Small intestine (tissue), 7 donors: ENCODE results near the gene KNG1. TPM values are rescaled to one million over a fixed set of nuclear protein-coding genes. Genes with fewer than 3 reads are reported as not detected.
"Not testable (repeated sequence)": the region's sequence is repeated elsewhere in the genome, so short reads cannot be mapped to it uniquely, and the experiment has no call there.

Experiments used
- DNase-seq, 2 donors: peaks; one replicate each; pipeline versions ENCODE4 v3.0.0 to v3.0.0-alpha.2; 2013
- FAIRE-seq: peaks from 2 replicates; lab custom pipeline; 2012; peaks lifted over from hg19 to GRCh38; lab: Jason Lieb, UNC
- H3K27ac ChIP-seq, 3 donors: one replicate each; pipeline ENCODE4 v1.5.1; 2013; ENCODE audit warnings: low read length in 2 of 3, mild to moderate bottlenecking in 2 of 3, control low read depth in 1 of 3, inconsistent platforms in 1 of 3, low read depth in 1 of 3, moderate library complexity in 1 of 3
- H3K27me3 ChIP-seq, 3 donors: one replicate each; pipeline ENCODE4 v1.6.1; 2013; ENCODE audit warnings: low read length in 3 of 3, inconsistent platforms in 1 of 3; ENCODE audit not compliant: control insufficient read depth in 3 of 3, insufficient read depth in 3 of 3
- H3K36me3 ChIP-seq, 3 donors: one replicate each; pipeline ENCODE4 v1.6.1; 2013; ENCODE audit warnings: low read length in 3 of 3, inconsistent platforms in 1 of 3, low read depth in 1 of 3, mild to moderate bottlenecking in 1 of 3, moderate library complexity in 1 of 3; ENCODE audit not compliant: control insufficient read depth in 3 of 3, insufficient read depth in 2 of 3
- H3K4me1 ChIP-seq, 3 donors: one replicate each; pipeline ENCODE4 v1.6.1; 2013; ENCODE audit warnings: low read length in 2 of 3, inconsistent platforms in 1 of 3, low read depth in 1 of 3, mild to moderate bottlenecking in 1 of 3, moderate library complexity in 1 of 3; ENCODE audit not compliant: control insufficient read depth in 3 of 3, insufficient read depth in 2 of 3
- H3K4me3 ChIP-seq, 3 donors: one replicate each; pipeline ENCODE4 v1.5.1; 2013; ENCODE audit warnings: low read length in 3 of 3, control low read depth in 1 of 3, inconsistent platforms in 1 of 3, low read depth in 1 of 3, mild to moderate bottlenecking in 1 of 3, moderate library complexity in 1 of 3
- H3K9me3 ChIP-seq, 2 donors: one replicate each; pipeline ENCODE4 v1.6.1; 2013; ENCODE audit warnings: low read depth in 1 of 2, low read length in 1 of 2; ENCODE audit not compliant: control insufficient read depth in 2 of 2, insufficient read depth in 1 of 2
- WGBS, 3 donors: extraction: QIAGEN DNeasy Blood & Tissue Kit; methylation state at CpG; one replicate each; pipeline ENCODE4 v1.1.7; 2013; 5-methylcytosine and 5-hydroxymethylcytosine counted together
- polyA plus RNA-seq, 4 donors: library from polyadenylated mRNA; stranded (reverse) in 3 of 4; unstranded in 1 of 4; fragments of 200-250 nt in 3 of 4; fragments of 120-200 nt in 1 of 4; gene quantifications; one replicate each; pipeline versions ENCODE4 v1.2.1 to v1.2.3, GENCODE V29; 2013
- donor health status: healthy with polysubstance abuse.
- donor health status: control.
- donor health status: control.
- donor health status: Bipolar disorder and iron deficiency.
- donor health status: healthy.

The KNG1 gene
- polyA plus RNA-seq, 4 donors: 14.8 TPM; not detected in 3

DNA sequence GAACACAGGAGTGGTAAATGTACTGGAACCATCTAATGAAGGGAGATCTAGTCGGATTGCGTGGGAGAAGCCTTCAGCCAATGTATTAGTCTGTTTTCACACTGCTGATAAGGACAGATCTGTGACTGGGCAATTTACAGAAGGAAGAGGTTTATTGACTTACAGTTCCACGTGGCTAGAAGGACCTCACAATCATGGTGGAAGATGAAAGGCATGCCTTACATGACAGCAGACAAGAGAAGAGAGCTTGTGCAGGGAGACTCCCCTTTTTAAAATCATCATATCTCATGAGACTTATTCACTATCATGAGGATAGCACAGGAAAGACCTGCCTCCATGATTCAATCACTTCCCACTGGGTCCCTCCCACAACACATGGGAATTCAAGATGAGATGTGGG lies 34.3 kb upstream of the KNG1 start:
- H3K4me1 ChIP-seq: peaks cover 0 to 25% (median 0%) of the 10 kb centered on the region in 3 donors
- no peak overlapping the region for H3K4me3 ChIP-seq
- H3K27me3 ChIP-seq: peaks cover 0 to 5% (median 2%) of the 10 kb centered on the region in 3 donors
- peak overlapping the region in 1 of 3 donors; percentile 41 for H3K27ac ChIP-seq
- peaks cover 2 to 19% of the 10 kb centered on the region in 2 donors for H3K9me3 ChIP-seq
- no peak for FAIRE-seq
- H3K36me3 ChIP-seq: no peaks in the 10 kb centered on the region
- WGBS, 3 donors: 61 to 66% (median 61%) methylated on average over 3 of the region's 3 CpGs
- peak in 1 of 2 donors; percentile 44 for DNase-seq

DNA sequence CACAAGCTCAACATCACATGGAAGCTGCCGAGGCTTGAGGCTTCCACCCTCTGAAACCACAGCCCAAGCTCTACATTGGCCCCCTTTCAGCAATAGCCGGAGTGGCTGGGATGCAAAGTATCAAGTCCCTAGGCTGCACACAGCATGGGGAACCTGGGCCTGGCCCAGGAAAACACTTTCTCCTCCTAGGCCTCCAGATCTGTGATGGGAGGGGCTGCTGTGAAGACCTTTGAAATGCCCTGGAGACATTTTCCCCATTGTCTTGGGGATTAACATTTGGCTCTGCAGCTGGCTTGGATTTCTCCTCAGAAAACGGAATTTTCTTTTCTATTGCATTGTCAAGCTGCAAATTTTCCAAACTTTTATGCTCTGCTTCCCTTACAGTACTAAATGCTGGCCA lies 33.2 kb upstream of the KNG1 start:
- FAIRE-seq (no peak), DNase-seq (no peak)
- no peak overlapping the region for H3K4me3 ChIP-seq
- H3K27ac ChIP-seq: no peak overlapping the region
- H3K36me3 ChIP-seq: no peaks in the 10 kb centered on the region
- WGBS, 3 donors: 78 to 82% (median 78%) methylated on average over 3 of the region's 3 CpGs
- peaks cover 2 to 19% of the 10 kb centered on the region in 2 donors for H3K9me3 ChIP-seq
- H3K27me3 ChIP-seq: peaks cover 0 to 5% (median 2%) of the 10 kb centered on the region in 3 donors
- peaks cover 0 to 25% (median 0%) of the 10 kb centered on the region in 3 donors for H3K4me1 ChIP-seq

DNA sequence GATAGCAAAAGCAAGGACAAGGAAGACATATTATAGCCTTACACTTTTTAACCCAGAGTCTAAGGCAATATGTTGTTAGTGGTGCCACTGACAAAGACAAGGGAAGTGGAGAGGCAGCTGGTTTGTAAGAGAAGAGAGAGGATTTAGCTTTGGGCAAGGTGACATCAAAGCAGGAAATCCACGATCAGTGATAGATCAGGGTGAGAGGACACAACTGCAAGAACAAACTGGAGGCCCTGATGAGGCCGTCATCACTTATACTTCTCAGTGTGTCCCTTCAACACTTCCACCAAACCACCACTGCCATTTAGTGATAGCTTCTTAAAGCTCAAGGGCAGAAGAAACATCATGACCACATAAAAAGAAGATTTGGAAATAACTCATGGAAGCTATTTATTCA lies 30.7 kb upstream of the KNG1 start:
- H3K27ac ChIP-seq, H3K27me3 ChIP-seq, FAIRE-seq, DNase-seq, H3K36me3 ChIP-seq, H3K4me3 ChIP-seq: not testable (repeated sequence)
- WGBS, 3 donors: 78 to 90% (median 78%) methylated on average over 2 of the region's 2 CpGs
- peaks cover 0 to 22% (median 0%) of the 10 kb centered on the region in 3 donors for H3K4me1 ChIP-seq
- peaks cover 2 to 19% of the 10 kb centered on the region in 2 donors for H3K9me3 ChIP-seq

DNA sequence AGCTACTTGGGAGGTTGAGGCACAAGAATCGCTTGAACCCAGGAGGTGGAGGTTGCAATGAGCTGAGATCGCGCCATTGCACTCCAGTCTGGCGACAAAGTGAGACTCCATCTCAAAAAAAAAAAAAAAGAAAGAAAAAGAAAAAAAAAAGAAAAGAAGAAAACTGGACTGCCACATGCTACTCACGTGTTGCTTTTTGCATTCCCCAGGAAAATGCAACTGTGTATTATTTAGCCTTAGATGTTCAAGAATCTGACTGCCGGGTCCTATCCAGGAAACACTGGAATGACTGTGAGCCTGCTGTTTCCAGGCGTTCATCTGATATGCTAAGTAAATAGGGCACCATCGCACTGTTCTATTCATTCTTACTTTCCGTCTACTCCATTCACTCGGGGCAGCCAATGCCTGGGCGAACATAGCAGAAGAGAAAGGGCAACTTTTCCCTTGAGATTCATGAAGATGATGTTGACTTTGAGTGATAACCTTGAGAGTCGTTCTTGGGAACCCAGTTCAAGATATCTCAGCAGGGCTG lies 30.0 kb upstream of the KNG1 start:
- Histone ChIP-seq H3K27me3 (peaks cover 0 to 5% (median 2%) of the 10 kb centered on the region in 3 donors), H3K9me3 (peaks cover 2 to 19% of the 10 kb centered on the region in 2 donors), H3K36me3 (no peaks in the 10 kb centered on the region), H3K27ac (no peak overlapping the region), H3K4me1 (peaks cover 0 to 16% (median 0%) of the 10 kb centered on the region in 3 donors), H3K4me3 (no peak overlapping the region)
- FAIRE-seq (no peak), DNase-seq (peak in 1 of 2 donors; percentile 9)
- WGBS, 3 donors: 37 to 74% (median 57%) methylated on average over 12 of the region's 12 CpGs

DNA sequence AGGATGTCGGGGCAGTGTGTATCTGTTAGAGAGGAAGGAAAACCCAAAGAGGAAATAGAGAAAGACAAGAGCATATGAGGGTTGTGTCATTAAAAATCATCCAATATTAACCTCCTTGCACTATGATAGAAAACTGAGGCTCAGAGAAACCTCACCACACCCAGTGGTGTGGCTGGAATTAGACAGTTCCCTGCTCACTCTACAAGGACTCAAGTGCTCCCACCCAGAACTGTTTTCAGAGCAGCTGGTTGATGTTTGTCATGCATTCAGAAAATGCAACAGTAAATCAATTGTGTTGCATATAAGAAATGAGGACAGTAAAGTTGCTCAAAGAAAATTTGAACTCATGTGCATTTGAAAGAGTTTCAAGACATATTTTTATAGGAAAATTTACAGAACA lies 26.9 kb upstream of the KNG1 start:
- 82 to 94% (median 88%) methylated on average over 1 of the region's 1 CpG for WGBS, 3 donors
- not testable (repeated sequence) for FAIRE-seq, H3K4me1 ChIP-seq, H3K27me3 ChIP-seq, H3K9me3 ChIP-seq, H3K27ac ChIP-seq, H3K4me3 ChIP-seq, DNase-seq, H3K36me3 ChIP-seq

DNA sequence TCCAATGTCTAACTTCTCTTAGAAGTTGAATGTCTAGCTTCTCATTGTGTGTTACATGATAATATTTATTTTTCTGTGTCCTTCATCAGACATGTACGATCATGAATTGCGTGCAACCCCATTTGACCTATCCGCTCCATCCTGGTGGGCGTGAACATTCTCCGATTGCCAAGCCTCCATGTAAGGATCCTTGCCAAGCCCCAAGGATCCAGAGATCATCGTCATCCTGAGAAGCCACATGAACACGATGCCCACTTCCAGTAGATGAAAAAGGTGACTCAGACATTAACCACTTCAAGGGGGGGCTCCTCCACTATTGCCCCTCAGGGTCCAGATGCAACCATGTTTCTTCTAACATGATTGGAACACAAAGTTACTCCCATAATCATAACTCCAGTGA lies 25.5 kb upstream of the KNG1 start:
- no peak for FAIRE-seq
- 85 to 91% (median 89%) methylated on average over 7 of the region's 7 CpGs for WGBS, 3 donors

DNA sequence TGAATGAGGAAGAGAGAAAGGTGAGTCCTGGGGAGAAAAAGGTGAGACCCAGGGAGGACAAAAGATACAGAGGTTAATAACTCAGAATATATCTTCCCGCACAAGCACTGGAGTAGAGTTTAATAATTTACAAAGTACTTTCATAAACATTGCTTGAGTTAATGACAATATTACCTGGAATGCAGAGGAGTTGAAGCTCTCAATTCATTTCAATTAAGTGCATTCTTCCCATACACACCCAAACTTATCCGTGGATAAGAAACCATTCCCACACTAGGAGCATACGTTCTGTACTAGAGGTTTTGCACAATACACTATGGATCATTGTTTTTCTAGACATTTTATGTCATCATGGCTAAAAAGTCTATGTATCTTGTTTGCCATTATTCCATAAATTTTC lies 23.3 kb upstream of the KNG1 start:
- peaks cover 0 to 3% (median 0%) of the 10 kb centered on the region in 3 donors for H3K27me3 ChIP-seq
- no peaks in the 10 kb centered on the region for H3K36me3 ChIP-seq
- peak; percentile 12 to 29 for DNase-seq
- 18 to 60% (median 32%) methylated on average over 3 of the region's 3 CpGs for WGBS, 3 donors
- H3K9me3 ChIP-seq: no peaks in the 10 kb centered on the region
- H3K4me3 ChIP-seq: no peak overlapping the region
- no peak for FAIRE-seq
- no peak overlapping the region for H3K27ac ChIP-seq
- H3K4me1 ChIP-seq: peaks cover 0 to 8% (median 0%) of the 10 kb centered on the region in 3 donors

More for the DNA sequence above, 25.5 kb upstream of the KNG1 start:
- peaks cover 0 to 3% (median 0%) of the 10 kb centered on the region in 3 donors for H3K27me3 ChIP-seq
- no peak for DNase-seq
- H3K9me3 ChIP-seq: no peaks in the 10 kb centered on the region
- no peak overlapping the region for H3K4me3 ChIP-seq
- peaks cover 0 to 8% (median 0%) of the 10 kb centered on the region in 3 donors for H3K4me1 ChIP-seq
- H3K36me3 ChIP-seq: no peaks in the 10 kb centered on the region
- no peak overlapping the region for H3K27ac ChIP-seq

DNA sequence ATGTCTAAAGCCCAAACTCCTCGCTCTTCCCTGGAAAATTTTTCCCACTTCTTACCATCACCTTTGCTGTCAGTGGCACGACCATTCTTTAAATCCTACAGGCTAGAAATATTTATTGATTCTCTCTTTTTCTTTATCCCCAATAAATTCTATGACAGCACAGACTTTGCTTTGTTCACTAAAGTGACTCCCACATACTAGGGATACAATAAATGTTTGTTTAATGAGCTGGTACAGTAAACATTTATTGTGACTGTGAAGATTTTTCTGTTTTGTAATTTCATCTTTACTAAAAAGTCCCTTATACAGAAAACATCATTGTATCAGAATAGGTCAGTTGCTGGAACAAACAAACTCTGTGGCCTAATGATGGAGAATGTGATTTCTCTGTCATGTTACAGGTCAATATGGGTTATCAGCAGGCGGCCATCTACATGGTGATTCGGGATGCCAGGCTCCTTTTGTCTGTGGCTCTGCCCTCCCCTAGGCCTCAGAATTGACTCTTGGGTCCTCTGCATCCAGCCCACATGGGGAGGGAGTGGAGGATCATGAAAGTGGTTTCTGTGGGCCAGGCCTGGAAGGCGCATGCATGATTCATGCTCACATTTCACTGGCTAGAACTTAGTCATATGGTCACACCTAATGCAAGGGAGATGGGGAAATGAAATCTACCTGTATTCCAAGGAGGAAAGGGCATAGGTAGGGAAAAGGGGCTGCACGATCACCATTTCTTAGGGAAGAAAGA lies 22.7 kb upstream of the KNG1 start:
- no peak for FAIRE-seq

More for the DNA sequence above, 22.7 kb upstream of the KNG1 start:
- Histone ChIP-seq H3K4me1 (peaks cover 0 to 8% (median 0%) of the 10 kb centered on the region in 3 donors), H3K36me3 (no peaks in the 10 kb centered on the region), H3K27ac (no peak overlapping the region), H3K4me3 (no peak overlapping the region), H3K27me3 (peaks cover 0 to 3% (median 0%) of the 10 kb centered on the region in 3 donors), H3K9me3 (no peaks in the 10 kb centered on the region)
- no peak for DNase-seq
- 79 to 86% (median 82%) methylated on average over 6 of the region's 6 CpGs for WGBS, 3 donors
